ENCODE data around the gene PRIM2.
"Not testable (repeated sequence)": the region's sequence is repeated elsewhere in the genome, so short reads cannot be mapped to it uniquely, and the experiment has no call there.

The PRIM2 gene

GRCh38 chr6:57515171-57515570 lies 197.7 kb downstream of the PRIM2 start:
- not testable (repeated sequence) for DNase-seq

GRCh38 chr6:57515845-57516244 lies 198.4 kb downstream of the PRIM2 start:
- DNase-seq, result not testable (repeated sequence)

GRCh38 chr6:57516776-57517175 lies 199.3 kb downstream of the PRIM2 start:
- not testable (repeated sequence) for DNase-seq

- DNase-seq, result not testable (repeated sequence)
Measured at GRCh38 chr6:57519198-57519597, 201.8 kb downstream of the PRIM2 start.

GRCh38 chr6:57521085-57521484 lies 203.7 kb downstream of the PRIM2 start:
- DNase-seq, result not testable (repeated sequence)

GRCh38 chr6:57523221-57523620 lies 205.8 kb downstream of the PRIM2 start:
- DNase-seq, result not testable (repeated sequence)

- not testable (repeated sequence) for DNase-seq
Measured at GRCh38 chr6:57529755-57530154, 212.3 kb downstream of the PRIM2 start.

- not testable (repeated sequence) for DNase-seq
Measured at GRCh38 chr6:57532660-57533059, 215.2 kb downstream of the PRIM2 start.

- not testable (repeated sequence) for DNase-seq
Measured at GRCh38 chr6:57535121-57535520, 217.7 kb downstream of the PRIM2 start.

- DNase-seq, result not testable (repeated sequence)
Measured at GRCh38 chr6:57535994-57536393, 218.6 kb downstream of the PRIM2 start.

- DNase-seq, result not testable (repeated sequence)
Measured at GRCh38 chr6:57537916-57538315, 220.5 kb downstream of the PRIM2 start.

- DNase-seq, result not testable (repeated sequence)
Measured at GRCh38 chr6:57551961-57552360, 234.5 kb downstream of the PRIM2 start.

GRCh38 chr6:57557855-57558254 lies 240.4 kb downstream of the PRIM2 start:
- not testable (repeated sequence) for DNase-seq

- not testable (repeated sequence) for DNase-seq
Measured at GRCh38 chr6:57559170-57559569, 241.7 kb downstream of the PRIM2 start.

GRCh38 chr6:57562233-57562632 lies 244.8 kb downstream of the PRIM2 start:
- DNase-seq, result not testable (repeated sequence)

- DNase-seq, result not testable (repeated sequence)
Measured at GRCh38 chr6:57572119-57572518, 254.7 kb downstream of the PRIM2 start.

GRCh38 chr6:57572844-57573243 lies 255.4 kb downstream of the PRIM2 start:
- DNase-seq, result not testable (repeated sequence)

- not testable (repeated sequence) for DNase-seq
Measured at GRCh38 chr6:57577023-57577422, 259.6 kb downstream of the PRIM2 start.

GRCh38 chr6:57579489-57579888 lies 262.1 kb downstream of the PRIM2 start:
- not testable (repeated sequence) for DNase-seq

- DNase-seq, result not testable (repeated sequence)
Measured at GRCh38 chr6:57581586-57581985, 264.2 kb downstream of the PRIM2 start.

- DNase-seq, result not testable (repeated sequence)
Measured at GRCh38 chr6:57601105-57601504, 283.7 kb downstream of the PRIM2 start.

GRCh38 chr6:57605303-57605702 lies 287.9 kb downstream of the PRIM2 start:
- not testable (repeated sequence) for DNase-seq

- not testable (repeated sequence) for DNase-seq
Measured at GRCh38 chr6:57606331-57606730, 288.9 kb downstream of the PRIM2 start.

GRCh38 chr6:57610612-57611011 lies 293.2 kb downstream of the PRIM2 start:
- DNase-seq, result not testable (repeated sequence)

GRCh38 chr6:57618959-57619358 lies 301.5 kb downstream of the PRIM2 start:
- not testable (repeated sequence) for DNase-seq

All from C1 segment of cervical spinal cord (tissue), 14 donors.